ENCODE results near the gene AURKAIP1. TPM values are rescaled to one million over a fixed set of nuclear protein-coding genes. Genes with fewer than 3 reads are reported as not detected.
A peak's percentile ranks its signal among the peaks of the same experiment; 100 is the strongest.

The AURKAIP1 gene
- total RNA-seq, 1 experiment from 2014 or later = 196 TPM

GRCh38 chr1:1360506-1361169 is 14.4 kb downstream of the AURKAIP1 start:
- Mint-ChIP-seq H3K4me1 (peaks cover 22 to 42% of the 10 kb centered on the region in 2 experiments), H3K36me3 (ENCODE audit: insufficient read depth in 1 of 3, low read depth in 3 of 3) (no peaks in the 10 kb centered on the region), H3K27me3 (ENCODE audit: low read depth) (peaks cover 40% of the 10 kb centered on the region), H3K4me3 (no peak overlapping the region; a peak in 1 of 5 replicates), H3K27ac (peak overlapping the region in 1 of 3 experiments; percentile 18; a peak in 1 of 7 replicates), H3K9me3 (no peaks in the 10 kb centered on the region; a peak in 2 of 5 replicates)
- no peak for DNase-seq
- H3K23me2 ChIP-seq (ENCODE audit: insufficient read length, low read depth, low read length, poor library complexity, severe bottlenecking) = no peaks in the 10 kb centered on the region
- no peaks in the 10 kb centered on the region for H3K79me2 ChIP-seq (ENCODE audit: insufficient read depth, low read length)
- no peak overlapping the region for H2BK15ac ChIP-seq (ENCODE audit: low read depth, low read length)
- H4K20me1 ChIP-seq (ENCODE audit: control insufficient read depth, insufficient read depth, insufficient read length) = no peaks in the 10 kb centered on the region
- H3K9me3 ChIP-seq (ENCODE audit: control insufficient read depth, low read depth, low read length) = no peaks in the 10 kb centered on the region
- no peak overlapping the region for H2BK12ac ChIP-seq (ENCODE audit: insufficient read length, low read depth, low read length)
- no peak overlapping the region for H2AFZ ChIP-seq (ENCODE audit: low read length)
- peak overlapping the region; percentile 16; the same call in 1 of the 2 replicates for H3K14ac ChIP-seq (ENCODE audit: insufficient read depth, low read length)
- no peak overlapping the region for H2AK5ac ChIP-seq (ENCODE audit: insufficient read length, low read length)
- no peak overlapping the region for H3K18ac ChIP-seq (ENCODE audit: insufficient read length, low read depth, low read length)
- no peaks in the 10 kb centered on the region for H3K79me1 ChIP-seq (ENCODE audit: insufficient read depth, low read depth, low read length, poor library complexity, severe bottlenecking)
- H2BK120ac ChIP-seq (ENCODE audit: low read depth, low read length, poor library complexity, severe bottlenecking) = no peak overlapping the region
- H3K9ac ChIP-seq (ENCODE audit: extremely low read depth, insufficient read length, low read length) = no peak overlapping the region
- no peak overlapping the region for H4K91ac ChIP-seq (ENCODE audit: insufficient read length, low read depth, low read length)
- no peak overlapping the region for H2BK5ac ChIP-seq (ENCODE audit: insufficient read length, low read length)
- H3K27me3 ChIP-seq (ENCODE audit: insufficient read depth, low read length) = no peaks in the 10 kb centered on the region
- no peak overlapping the region for H3T11ph ChIP-seq (ENCODE audit: low read length)
- peaks cover 2% of the 10 kb centered on the region; the same call in 1 of the 2 replicates for H3K4me1 ChIP-seq (ENCODE audit: insufficient read depth, low read length)
- H3K23ac ChIP-seq (ENCODE audit: insufficient read length, low read depth, low read length) = no peak overlapping the region
- H3K27ac ChIP-seq (ENCODE audit: insufficient read length, low read depth, low read length) = no peak overlapping the region
- H2BK20ac ChIP-seq (ENCODE audit: low read depth, low read length, poor library complexity, severe bottlenecking) = no peak overlapping the region
- peak overlapping the region; percentile 53 for H4K5ac ChIP-seq (ENCODE audit: insufficient read length, low read depth, low read length)
- no peak overlapping the region for H3K4me2 ChIP-seq (ENCODE audit: insufficient read depth, insufficient read length, low read length)
- no peak overlapping the region for H3K56ac ChIP-seq (ENCODE audit: insufficient read length, low read depth, low read length)
- TF ChIP-seq CTCF (conservative IDR thresholded peaks at IDR 0.05) = no peak
- no CpG with 5 or more reads among the region's 20 CpGs for WGBS (ENCODE audit: extremely low coverage, insufficient read length, low lambda C conversion rate)
- no peak overlapping the region for H3K4ac ChIP-seq (ENCODE audit: low read depth, low read length)
- H4K8ac ChIP-seq (replicated peaks; ENCODE audit: insufficient read length, low read depth, low read length) = no peak overlapping the region

All from H9 (cell line).